Left ventricle myocardium inferior (tissue), 1 donor: ENCODE results near the gene PPP1R3A. TPM values are rescaled to one million over a fixed set of nuclear protein-coding genes. Genes with fewer than 3 reads are reported as not detected.

Source experiments
- DNase-seq: peaks from one replicate; pipeline ENCODE4 v3.0.0-alpha.2; 2020
- H3K27ac ChIP-seq: fragments of 200-600 bp; replicated peaks from 2 replicates; pipeline ENCODE4 v1.8.0; 2021
- H3K27me3 ChIP-seq: fragments of 200-600 bp; 2 replicates; pipeline ENCODE4 v1.8.0; 2021; ENCODE audit warnings: low read depth
- H3K36me3 ChIP-seq: fragments of 200-600 bp; 2 replicates; pipeline ENCODE4 v1.8.0; 2021
- H3K4me1 ChIP-seq: fragments of 200-600 bp; 2 replicates; pipeline ENCODE4 v1.8.0; 2021
- H3K4me3 ChIP-seq: fragments of 200-600 bp; 2 replicates; pipeline ENCODE4 v1.8.0; 2021; ENCODE audit warnings: mild to moderate bottlenecking, moderate library complexity
- H3K9me3 ChIP-seq: fragments of 200-600 bp; replicated peaks from 2 replicates; pipeline ENCODE4 v1.8.0; 2021
- intact Hi-C: fragments of 100-400 bp; cut with micrococcal nuclease; formaldehyde crosslinking; loops from one replicate; pipeline ENCODE4 v1.11.0; 2022
- total RNA-seq: library from RNA; stranded (reverse); fragmentation: NEBNext Ultra II Directional; extraction: Animal tissue kit (Norgen Biotek cat#: 25700); gene quantifications from one replicate; pipeline ENCODE4 v1.2.1, GENCODE V29; 2021
- TF ChIP-seq, protein P1 (sequence below): fragments of 200-600 bp; IDR thresholded peaks from 2 replicates; pipeline ENCODE4 v1.8.0; 2021; ENCODE audit warnings: antibody characterized with exemption, mild to moderate bottlenecking, borderline replicate concordance
- donor health status: DM: no; HTN: yes; CAD: no; lungs with severe emphysema.

The PPP1R3A gene
- total RNA-seq, 1 donor from 2014 or later: 133 TPM

DNA sequence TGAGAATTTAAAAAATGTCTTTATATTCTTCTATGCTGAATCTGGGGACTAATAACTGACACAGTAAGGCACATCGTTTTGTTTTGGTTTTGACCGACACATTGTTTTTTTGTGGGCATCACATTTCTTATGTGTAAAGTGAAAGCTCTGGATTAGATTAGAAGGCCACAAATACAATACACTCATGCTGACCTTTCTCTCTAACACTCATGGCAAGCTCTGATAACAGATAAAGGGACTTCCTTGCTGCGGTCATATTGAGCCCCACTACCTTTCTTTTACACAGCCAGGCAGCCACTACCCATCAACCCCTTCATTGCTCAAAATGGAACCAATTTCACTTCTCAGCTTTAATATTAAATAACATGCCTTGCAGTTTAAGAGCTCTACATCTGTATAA is 26.0 kb downstream of the PPP1R3A start:
- TF ChIP-seq, protein P1, sequence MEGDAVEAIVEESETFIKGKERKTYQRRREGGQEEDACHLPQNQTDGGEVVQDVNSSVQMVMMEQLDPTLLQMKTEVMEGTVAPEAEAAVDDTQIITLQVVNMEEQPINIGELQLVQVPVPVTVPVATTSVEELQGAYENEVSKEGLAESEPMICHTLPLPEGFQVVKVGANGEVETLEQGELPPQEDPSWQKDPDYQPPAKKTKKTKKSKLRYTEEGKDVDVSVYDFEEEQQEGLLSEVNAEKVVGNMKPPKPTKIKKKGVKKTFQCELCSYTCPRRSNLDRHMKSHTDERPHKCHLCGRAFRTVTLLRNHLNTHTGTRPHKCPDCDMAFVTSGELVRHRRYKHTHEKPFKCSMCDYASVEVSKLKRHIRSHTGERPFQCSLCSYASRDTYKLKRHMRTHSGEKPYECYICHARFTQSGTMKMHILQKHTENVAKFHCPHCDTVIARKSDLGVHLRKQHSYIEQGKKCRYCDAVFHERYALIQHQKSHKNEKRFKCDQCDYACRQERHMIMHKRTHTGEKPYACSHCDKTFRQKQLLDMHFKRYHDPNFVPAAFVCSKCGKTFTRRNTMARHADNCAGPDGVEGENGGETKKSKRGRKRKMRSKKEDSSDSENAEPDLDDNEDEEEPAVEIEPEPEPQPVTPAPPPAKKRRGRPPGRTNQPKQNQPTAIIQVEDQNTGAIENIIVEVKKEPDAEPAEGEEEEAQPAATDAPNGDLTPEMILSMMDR: no peak
- H3K9me3 ChIP-seq: no peaks in the 10 kb centered on the region
- intact Hi-C loops: no loop called here
- H3K4me1 ChIP-seq: peaks cover 38% of the 10 kb centered on the region
- no peak overlapping the region for H3K4me3 ChIP-seq
- H3K36me3 ChIP-seq: no peaks in the 10 kb centered on the region
- H3K27ac ChIP-seq: peak overlapping the region; percentile 44
- H3K27me3 ChIP-seq: no peaks in the 10 kb centered on the region
- no peak for DNase-seq

DNA sequence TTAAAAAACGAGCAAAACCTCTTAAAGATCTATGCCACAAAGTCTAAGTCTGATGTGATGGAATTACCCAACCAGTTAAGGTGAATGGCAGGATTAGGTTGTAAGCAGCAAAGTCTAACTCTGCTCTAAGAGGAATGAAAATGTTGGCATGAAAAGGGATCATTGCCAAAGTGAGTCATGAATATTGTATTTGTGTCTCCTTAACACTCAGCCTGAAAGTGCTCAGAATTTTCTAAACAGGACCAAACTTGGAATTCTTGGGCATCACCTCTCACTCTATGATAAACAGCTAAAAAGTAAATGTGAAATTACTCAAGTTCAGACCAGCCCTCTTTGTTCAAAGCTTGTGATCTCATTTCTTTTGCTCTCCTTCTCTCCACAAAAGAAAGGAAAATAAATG is 27.0 kb downstream of the PPP1R3A start:
- intact Hi-C loops: no loop called here
- TF ChIP-seq, protein P1: no peak
- Histone ChIP-seq H3K4me1 (peaks cover 36% of the 10 kb centered on the region), H3K4me3 (no peak overlapping the region), H3K36me3 (no peaks in the 10 kb centered on the region), H3K27me3 (no peaks in the 10 kb centered on the region), H3K27ac (peak overlapping the region; percentile 44), H3K9me3 (no peaks in the 10 kb centered on the region)
- no peak for DNase-seq

DNA sequence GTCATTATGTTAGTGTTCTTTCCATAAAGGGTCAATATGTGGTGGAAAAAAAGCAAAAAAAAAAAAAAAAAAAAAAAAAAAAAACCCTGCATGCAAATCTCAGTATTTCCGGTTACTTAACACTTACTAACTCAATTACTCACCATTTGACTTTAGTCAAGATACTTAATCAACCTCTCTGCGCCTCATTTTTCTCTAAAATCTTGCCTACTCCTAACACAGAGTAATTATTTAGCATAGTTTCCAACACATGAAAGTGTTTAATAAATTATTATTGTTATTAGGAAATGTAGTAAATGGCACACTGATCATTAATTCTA is 27.8 kb downstream of the PPP1R3A start:
- intact Hi-C loops: no loop called here
- no peak overlapping the region for H3K27ac ChIP-seq

DNA sequence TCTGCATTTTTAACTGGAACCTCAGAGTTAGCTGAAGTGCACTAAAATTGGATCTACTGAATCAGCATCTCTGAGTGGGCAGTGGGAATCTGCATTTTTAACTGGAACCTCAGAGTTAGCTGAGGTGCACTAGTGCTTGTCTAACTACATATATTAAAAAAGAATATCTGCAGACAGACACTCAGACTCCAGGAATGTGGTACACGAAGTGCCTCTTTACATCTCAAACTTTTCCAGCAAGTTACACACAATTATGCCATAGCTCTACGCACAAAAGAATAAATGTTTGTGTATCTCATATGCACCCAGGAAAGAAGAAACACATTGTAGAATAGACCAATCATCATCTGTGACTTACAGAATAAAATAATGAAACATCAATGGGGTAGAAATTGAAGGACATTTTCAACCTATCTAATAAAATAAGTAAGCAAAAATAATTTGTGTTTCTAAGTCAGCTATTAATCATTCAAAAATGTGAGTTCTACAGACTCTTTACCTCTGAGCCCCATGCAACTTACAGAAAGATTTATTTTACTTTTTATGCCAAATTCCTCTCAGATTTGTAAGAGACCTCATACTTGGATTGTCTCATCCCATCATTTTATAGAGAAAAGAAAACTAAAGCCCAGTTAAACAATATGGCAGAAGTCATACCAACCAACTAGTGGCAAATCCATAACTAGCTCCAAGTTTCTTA is 28.3 kb downstream of the PPP1R3A start:
- peaks cover 36% of the 10 kb centered on the region for H3K4me1 ChIP-seq
- intact Hi-C loops: no loop called here

More for the DNA sequence above, 27.8 kb downstream of the PPP1R3A start:
- peaks cover 4% of the 10 kb centered on the region for H3K9me3 ChIP-seq
- no peak for DNase-seq
- no peaks in the 10 kb centered on the region for H3K36me3 ChIP-seq
- no peaks in the 10 kb centered on the region for H3K27me3 ChIP-seq
- TF ChIP-seq, protein P1: no peak
- peaks cover 36% of the 10 kb centered on the region for H3K4me1 ChIP-seq
- H3K4me3 ChIP-seq: no peak overlapping the region

DNA sequence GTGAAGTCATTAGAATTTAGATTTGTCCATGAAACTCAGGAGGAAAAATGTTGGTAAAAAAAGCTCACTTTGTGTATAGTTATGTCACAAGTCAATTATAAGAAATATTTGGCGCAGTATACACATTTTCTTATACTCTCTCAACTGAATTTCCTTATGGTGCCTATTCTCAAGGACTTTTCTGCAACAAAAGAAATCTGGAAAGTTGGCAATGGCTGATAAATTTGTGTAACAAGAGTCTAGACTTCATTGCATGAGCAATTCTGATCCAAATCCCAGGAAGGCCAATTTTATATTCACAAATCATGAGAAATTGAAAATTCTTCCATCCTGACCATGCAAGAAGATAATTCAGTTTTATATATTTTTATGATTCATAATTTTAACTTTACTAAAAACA is 35.7 kb downstream of the PPP1R3A start:
- intact Hi-C loops: no loop called here
- Histone ChIP-seq H3K27me3 (no peaks in the 10 kb centered on the region), H3K9me3 (peaks cover 4% of the 10 kb centered on the region), H3K27ac (no peak overlapping the region), H3K4me1 (peaks cover 15% of the 10 kb centered on the region), H3K36me3 (no peaks in the 10 kb centered on the region), H3K4me3 (no peak overlapping the region)
- TF ChIP-seq, protein P1: no peak
- DNase-seq: no peak

More for the DNA sequence above, 28.3 kb downstream of the PPP1R3A start:
- Histone ChIP-seq H3K36me3 (no peaks in the 10 kb centered on the region), H3K4me3 (no peak overlapping the region), H3K9me3 (peaks cover 4% of the 10 kb centered on the region), H3K27ac (no peak overlapping the region), H3K27me3 (no peaks in the 10 kb centered on the region)
- TF ChIP-seq, protein P1: no peak
- DNase-seq: no peak

DNA sequence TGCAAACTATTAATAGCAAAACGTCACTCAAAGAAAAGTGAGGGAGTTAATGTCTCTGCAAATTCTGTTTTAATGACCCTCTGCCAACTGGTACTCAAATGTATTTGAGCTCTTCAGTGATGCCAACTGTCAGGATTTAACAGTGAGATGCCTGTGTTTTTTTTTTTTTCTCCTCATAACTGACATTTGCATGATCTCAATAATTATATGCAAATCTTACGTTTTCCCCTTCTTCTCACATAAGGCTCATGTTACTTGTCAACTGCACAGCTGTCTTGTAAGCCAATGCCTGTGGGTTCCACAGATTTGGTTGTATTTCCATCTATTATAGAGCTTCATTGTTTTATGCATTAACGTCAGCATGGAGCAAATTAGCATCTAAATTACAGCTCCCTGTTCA is 38.2 kb downstream of the PPP1R3A start:
- TF ChIP-seq, protein P1: no peak
- intact Hi-C loops: no loop called here
- H3K9me3 ChIP-seq: no peaks in the 10 kb centered on the region
- DNase-seq: no peak
- H3K4me1 ChIP-seq: peaks cover 15% of the 10 kb centered on the region
- H3K27ac ChIP-seq: no peak overlapping the region
- H3K4me3 ChIP-seq: no peak overlapping the region
- no peaks in the 10 kb centered on the region for H3K27me3 ChIP-seq
- H3K36me3 ChIP-seq: no peaks in the 10 kb centered on the region
